ENCODE results near the gene RPIA. TPM values are rescaled to one million over a fixed set of nuclear protein-coding genes. Genes with fewer than 3 reads are reported as not detected.
"Not testable (repeated sequence)": the region's sequence is repeated elsewhere in the genome, so short reads cannot be mapped to it uniquely, and the experiment has no call there.

Gene RPIA
- total RNA-seq, 2 experiments from 2014 or later: 36.9 to 37.5 TPM

- not testable (repeated sequence) for H3K9me3 Mint-ChIP-seq
Measured at GRCh38 chr2:88795932-88796331, 104.5 kb downstream of the RPIA start.

GRCh38 chr2:88796523-88796922 lies 105.0 kb downstream of the RPIA start:
- H3K27ac Mint-ChIP-seq; DNase-seq; POLR2A ChIA-PET; H3K4me1 Mint-ChIP-seq; H3K9me3 Mint-ChIP-seq; H3K4me3 Mint-ChIP-seq; ATAC-seq (ENCODE audit: low read depth); H3K36me3 Mint-ChIP-seq: not testable (repeated sequence)
- peaks cover 19% of the 10 kb centered on the region for H3K27me3 Mint-ChIP-seq

More at GRCh38 chr2:88795932-88796331, 104.5 kb downstream of the RPIA start:
- POLR2A ChIA-PET; H3K4me1 Mint-ChIP-seq; H3K4me3 Mint-ChIP-seq; ATAC-seq (ENCODE audit: low read depth); DNase-seq; H3K36me3 Mint-ChIP-seq; H3K27ac Mint-ChIP-seq: not testable (repeated sequence)
- peaks cover 17% of the 10 kb centered on the region for H3K27me3 Mint-ChIP-seq

GRCh38 chr2:88797164-88797563 lies 105.7 kb downstream of the RPIA start:
- ATAC-seq (ENCODE audit: low read depth); H3K36me3 Mint-ChIP-seq; H3K4me1 Mint-ChIP-seq; H3K27ac Mint-ChIP-seq; DNase-seq; H3K9me3 Mint-ChIP-seq; H3K4me3 Mint-ChIP-seq; POLR2A ChIA-PET: not testable (repeated sequence)
- H3K27me3 Mint-ChIP-seq: peaks cover 16% of the 10 kb centered on the region

Other genes starting within 250 kb of the RPIA start
- not detected for gene FOXI3, start 239.0 kb upstream of the RPIA start, total RNA-seq
- 10 to 100 TPM; 18.4 to 19.5 TPM for gene EIF2AK3, start 64.2 kb upstream of the RPIA start, total RNA-seq